ENCODE results near the gene GARIN5B. TPM values are rescaled to one million over a fixed set of nuclear protein-coding genes. Genes with fewer than 3 reads are reported as not detected.

The GARIN5B gene
- total and polyA plus RNA-seq, 2 donors (not counting 1 experiment from before 2014, with no cell fraction given): not detected

DNA sequence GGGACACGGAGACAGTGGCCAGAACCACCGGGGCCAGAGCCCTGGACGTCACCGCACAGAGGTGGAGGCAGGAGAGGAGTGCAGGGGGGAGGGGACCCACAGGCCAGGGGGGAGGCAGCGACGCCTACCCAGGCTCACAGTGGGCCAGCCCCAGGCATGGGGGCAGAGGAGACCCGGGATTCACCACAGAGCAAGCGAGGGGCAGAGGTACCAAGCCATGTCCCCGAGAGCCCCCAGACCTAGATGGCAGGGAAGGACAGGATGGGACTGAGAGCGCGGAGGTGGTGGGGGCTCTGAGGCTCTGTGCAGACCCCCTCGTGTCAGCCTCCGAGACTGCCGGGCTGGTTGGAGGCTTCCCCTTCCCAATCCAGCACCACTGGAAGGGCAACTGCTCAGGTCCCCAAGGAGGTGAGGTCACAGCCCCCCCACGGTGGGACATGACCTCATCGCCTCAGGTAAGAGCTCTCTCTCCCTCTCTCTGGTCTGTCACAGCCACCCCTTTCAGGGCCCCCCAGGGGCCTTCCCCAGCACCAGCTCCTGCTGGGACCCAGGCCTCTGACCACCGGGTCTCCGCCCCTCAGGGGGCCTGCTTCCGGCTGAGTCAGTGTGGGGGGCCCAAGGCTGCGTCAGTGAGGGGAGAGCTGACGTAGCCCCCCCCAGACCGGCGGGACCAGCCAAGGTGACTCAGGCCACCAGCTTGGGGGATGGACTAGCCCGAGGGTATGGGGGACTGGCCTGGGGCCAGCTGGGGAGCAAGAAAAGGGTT, 9.4 kb upstream of the GARIN5B start:
- Mint-ChIP-seq H3K4me3 (no peak overlapping the region), H3K9me3 (ENCODE audit: insufficient read depth) (no peaks in the 10 kb centered on the region), H3K27ac (no peak overlapping the region), H3K27me3 (peaks cover 34% of the 10 kb centered on the region), H3K4me1 (peaks cover 9% of the 10 kb centered on the region)
- WGBS (ENCODE audit: insufficient coverage): 44% methylated on average over 22 of the region's 24 CpGs
- DNase-seq (no peak), ATAC-seq (ENCODE audit: low read depth) (no peak)
- peaks cover 15 to 17% of the 10 kb centered on the region in 2 donors for H3K4me1 ChIP-seq (ENCODE audit: control insufficient read depth in 2 of 2, insufficient read depth in 2 of 2, low read length in 2 of 2)
- peaks cover 0 to 24% (median 0%) of the 10 kb centered on the region in 3 donors for H3K9me3 ChIP-seq (ENCODE audit: control extremely low read depth in 1 of 3, control insufficient read depth in 2 of 3, insufficient read depth in 1 of 3, low read length in 2 of 3)
- no peak overlapping the region for H3K4me3 ChIP-seq (ENCODE audit: control extremely low read depth in 1 of 5, extremely low read depth in 1 of 5, insufficient read depth in 1 of 5, low read depth in 2 of 5, low read length in 4 of 5)
- no peak for TF ChIP-seq EZH2 (IDR thresholded peaks at IDR 0.05; ENCODE audit: borderline replicate concordance, insufficient read depth, low read depth, low read length, poor library complexity, severe bottlenecking)
- TF ChIP-seq, protein P1, sequence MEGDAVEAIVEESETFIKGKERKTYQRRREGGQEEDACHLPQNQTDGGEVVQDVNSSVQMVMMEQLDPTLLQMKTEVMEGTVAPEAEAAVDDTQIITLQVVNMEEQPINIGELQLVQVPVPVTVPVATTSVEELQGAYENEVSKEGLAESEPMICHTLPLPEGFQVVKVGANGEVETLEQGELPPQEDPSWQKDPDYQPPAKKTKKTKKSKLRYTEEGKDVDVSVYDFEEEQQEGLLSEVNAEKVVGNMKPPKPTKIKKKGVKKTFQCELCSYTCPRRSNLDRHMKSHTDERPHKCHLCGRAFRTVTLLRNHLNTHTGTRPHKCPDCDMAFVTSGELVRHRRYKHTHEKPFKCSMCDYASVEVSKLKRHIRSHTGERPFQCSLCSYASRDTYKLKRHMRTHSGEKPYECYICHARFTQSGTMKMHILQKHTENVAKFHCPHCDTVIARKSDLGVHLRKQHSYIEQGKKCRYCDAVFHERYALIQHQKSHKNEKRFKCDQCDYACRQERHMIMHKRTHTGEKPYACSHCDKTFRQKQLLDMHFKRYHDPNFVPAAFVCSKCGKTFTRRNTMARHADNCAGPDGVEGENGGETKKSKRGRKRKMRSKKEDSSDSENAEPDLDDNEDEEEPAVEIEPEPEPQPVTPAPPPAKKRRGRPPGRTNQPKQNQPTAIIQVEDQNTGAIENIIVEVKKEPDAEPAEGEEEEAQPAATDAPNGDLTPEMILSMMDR (IDR thresholded peaks at IDR 0.05): no peak
- CTCF ChIA-PET: interaction anchor here (1.0 kb wide), 1 partner anchor 231 kb away, joined by 3 read pairs; no protein-coding TSS in a partner anchor
- no peak overlapping the region for H3K27ac ChIP-seq (ENCODE audit: low read length in 2 of 2)
- intact Hi-C loops (cut with micrococcal nuclease): no loop called here
- H2AFZ ChIP-seq (ENCODE audit: insufficient read depth, low read depth, low read length, poor library complexity, severe bottlenecking): no peak overlapping the region
- H3K79me2 ChIP-seq (ENCODE audit: control insufficient read depth, insufficient read depth, low read length): no peaks in the 10 kb centered on the region
- no peak overlapping the region for H3K4me2 ChIP-seq (replicated peaks; ENCODE audit: low read depth, low read length, poor library complexity, severe bottlenecking)
- H3K27me3 ChIP-seq (replicated peaks in 1 of 4; ENCODE audit: control extremely low read depth in 1 of 4, control insufficient read depth in 3 of 4, insufficient read depth in 4 of 4, low read length in 3 of 4): peaks cover 0 to 82% (median 36%) of the 10 kb centered on the region in 4 experiments
- POLR2A ChIA-PET: no interaction called here
- no peaks in the 10 kb centered on the region for H4K20me1 ChIP-seq (ENCODE audit: control insufficient read depth, insufficient read depth, low read length, poor library complexity, severe bottlenecking)
- no peak overlapping the region for H3K9ac ChIP-seq (ENCODE audit: low read length)
- no peaks in the 10 kb centered on the region for H3K36me3 ChIP-seq (replicated peaks in 1 of 2; ENCODE audit: control extremely low read depth in 1 of 2, control insufficient read depth in 1 of 2, extremely low read depth in 1 of 2, insufficient read depth in 2 of 2, low read length in 1 of 2)

DNA sequence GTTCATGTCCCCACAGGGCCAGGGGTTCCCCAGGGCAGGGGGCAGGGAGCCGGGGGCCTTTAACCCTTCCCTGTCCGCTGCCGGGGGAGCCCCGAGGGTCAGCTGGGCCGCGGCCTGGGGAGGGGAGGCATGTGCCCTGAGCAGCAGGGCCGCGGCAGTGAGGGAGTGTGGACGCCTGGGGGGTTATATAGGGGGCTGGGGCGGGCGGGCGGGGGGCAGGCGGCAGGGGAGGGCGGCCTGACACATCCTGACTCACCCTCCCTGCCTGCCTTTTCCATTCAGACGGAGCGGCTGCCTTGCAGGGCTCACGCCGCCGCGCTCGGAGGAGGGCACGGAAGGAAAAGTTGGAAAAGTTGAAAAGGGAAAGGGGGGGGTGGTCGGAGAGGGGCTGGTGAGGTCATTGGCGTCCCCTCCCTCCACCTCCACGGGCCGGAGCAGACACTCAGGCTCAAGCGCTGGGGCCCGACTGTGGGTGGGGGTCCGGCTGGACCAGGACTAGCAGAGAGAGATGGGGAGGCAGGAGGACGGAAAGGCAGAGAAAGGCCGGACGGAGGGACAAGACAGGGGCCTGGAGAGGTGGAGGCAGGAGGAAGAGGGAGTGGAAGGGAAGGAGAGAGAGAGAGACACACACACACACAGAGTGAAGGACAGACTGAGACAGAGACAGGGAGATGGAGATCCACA, 7.4 kb upstream of the GARIN5B start, which contains the start of gene IL11:
IL11 (minus strand) TSS at position 159 of the 684 bp plus-strand sequence; CDS start at position 6, 153 bp downstream.
- Histone ChIP-seq H3K79me2 (ENCODE audit: control insufficient read depth, insufficient read depth, low read length) (no peaks in the 10 kb centered on the region), H3K9ac (ENCODE audit: low read length) (peak within 1 kb of the TSS; percentile 53), H3K4me3 (ENCODE audit: control extremely low read depth in 1 of 5, extremely low read depth in 1 of 5, insufficient read depth in 1 of 5, low read depth in 2 of 5, low read length in 4 of 5) (peak within 1 kb of the TSS in 3 of 5 experiments; percentile 35 to 41 (median 38)), H3K9me3 (ENCODE audit: control extremely low read depth in 1 of 3, control insufficient read depth in 2 of 3, insufficient read depth in 1 of 3, low read length in 2 of 3) (peaks cover 0 to 24% (median 0%) of the 10 kb centered on the region in 3 donors), H2AFZ (ENCODE audit: insufficient read depth, low read depth, low read length, poor library complexity, severe bottlenecking) (peak within 1 kb of the TSS; percentile 62), H3K4me2 (replicated peaks; ENCODE audit: low read depth, low read length, poor library complexity, severe bottlenecking) (peak within 1 kb of the TSS; percentile 82), H3K27me3 (replicated peaks in 1 of 4; ENCODE audit: control extremely low read depth in 1 of 4, control insufficient read depth in 3 of 4, insufficient read depth in 4 of 4, low read length in 3 of 4) (peaks cover 0 to 76% (median 29%) of the 10 kb centered on the region in 4 experiments), H3K36me3 (replicated peaks in 1 of 2; ENCODE audit: control extremely low read depth in 1 of 2, control insufficient read depth in 1 of 2, extremely low read depth in 1 of 2, insufficient read depth in 2 of 2, low read length in 1 of 2) (no peaks in the 10 kb centered on the region), H3K4me1 (ENCODE audit: control insufficient read depth in 2 of 2, insufficient read depth in 2 of 2, low read length in 2 of 2) (peaks cover 15 to 17% of the 10 kb centered on the region in 2 donors), H3K27ac (ENCODE audit: low read length in 2 of 2) (no peak within 1 kb of the TSS), H4K20me1 (ENCODE audit: control insufficient read depth, insufficient read depth, low read length, poor library complexity, severe bottlenecking) (no peaks in the 10 kb centered on the region)
- H3K4me1 Mint-ChIP-seq: peaks cover 9% of the 10 kb centered on the region
- POLR2A ChIA-PET: no interaction called here
- TF ChIP-seq, protein P1 (IDR thresholded peaks at IDR 0.05): no peak
- CTCF ChIA-PET: no interaction called here
- ATAC-seq (ENCODE audit: low read depth) (no peak), DNase-seq (no peak)
- peak within 1 kb of the TSS; percentile 78 for H3K4me3 Mint-ChIP-seq
- H3K27me3 Mint-ChIP-seq: peaks cover 36% of the 10 kb centered on the region
- WGBS (ENCODE audit: insufficient coverage): 27% methylated on average over 8 of the region's 32 CpGs
- no peaks in the 10 kb centered on the region for H3K9me3 Mint-ChIP-seq (ENCODE audit: insufficient read depth)
- no peak within 1 kb of the TSS for H3K27ac Mint-ChIP-seq
- intact Hi-C loops (cut with micrococcal nuclease): no loop called here

All from B cell (primary cell).